Left lung (tissue), 10 donors: ENCODE measurements around the gene FCHO1. TPM values are rescaled to one million over a fixed set of nuclear protein-coding genes. Genes with fewer than 3 reads are reported as not detected.
A peak's percentile ranks its signal among the peaks of the same experiment; 100 is the strongest.

Source experiments
- ATAC-seq: fragments of 200-7000 bp; cut with Tn5 transposase; one replicate; pipeline ENCODE4 v1.9.1; 2020; ENCODE audit warnings: moderate library complexity
- DNase-seq, 4 donors: peaks; one replicate each; pipeline ENCODE4 v3.0.0-alpha.2; 2013 to 2020
- H3K27ac ChIP-seq, 2 donors: fragments of 200-600 bp; sonication (generic) in 1 of 2; one replicate each; pipeline versions ENCODE4 v1.5.0 to v1.8.0; 2020 to 2021
- H3K27me3 ChIP-seq, 2 donors: fragments of 200-600 bp; sonication (generic) in 1 of 2; one replicate each; pipeline versions ENCODE4 v1.5.0 to v1.8.0; 2020 to 2021
- H3K36me3 ChIP-seq, 2 donors: fragments of 200-600 bp; sonication (generic) in 1 of 2; one replicate each; pipeline versions ENCODE4 v1.5.0 to v1.8.0; 2020 to 2021
- H3K4me1 ChIP-seq, 2 donors: fragments of 200-600 bp; one replicate each; pipeline ENCODE4 v1.8.0; 2021
- H3K4me3 ChIP-seq, 2 donors: fragments of 200-600 bp; sonication (generic) in 1 of 2; one replicate each; pipeline versions ENCODE4 v1.5.0 to v1.8.0; 2020 to 2021; ENCODE audit warnings: mild to moderate bottlenecking in 1 of 2
- H3K9me3 ChIP-seq, 2 donors: fragments of 200-600 bp; sonication (generic) in 1 of 2; one replicate each; pipeline versions ENCODE4 v1.5.0 to v1.8.0; 2020 to 2021
- CTCF ChIP-seq, 2 donors: fragments of 200-600 bp; sonication (generic) in 1 of 2; IDR thresholded peaks; one replicate each; pipeline versions ENCODE4 v1.5.0 to v1.8.0; 2021; ENCODE audit warnings: antibody characterized with exemption in 2 of 2
- intact Hi-C, 2 donors: fragments of 100-400 bp; cut with DNase I; formaldehyde crosslinking; loops; one replicate each; pipeline versions ENCODE4 v1.11.2 to v1.14.2; 2022
- polyA plus RNA-seq, 6 donors: library from polyadenylated mRNA; unstranded; fragments of 120-200 nt; gene quantifications; one replicate each; pipeline ENCODE4 v1.2.1, GENCODE V29; 2013; ENCODE audit not compliant: insufficient read length in 6 of 6
- total RNA-seq, 2 donors: library from RNA; stranded (reverse); fragmentation: NEBNext Ultra II Directional; extraction: Animal tissue kit (Norgen Biotek cat#: 25700); gene quantifications; one replicate each; pipeline ENCODE4 v1.2.1, GENCODE V29; 2021
- donor health status: DM: no; HTN: yes; CAD: no.
- donor health status: DM: no; HTN: no; CAD: no.

Gene FCHO1
- total and polyA plus RNA-seq, 8 donors, result 0.54 to 12.7 (median 1.3) TPM

DNA sequence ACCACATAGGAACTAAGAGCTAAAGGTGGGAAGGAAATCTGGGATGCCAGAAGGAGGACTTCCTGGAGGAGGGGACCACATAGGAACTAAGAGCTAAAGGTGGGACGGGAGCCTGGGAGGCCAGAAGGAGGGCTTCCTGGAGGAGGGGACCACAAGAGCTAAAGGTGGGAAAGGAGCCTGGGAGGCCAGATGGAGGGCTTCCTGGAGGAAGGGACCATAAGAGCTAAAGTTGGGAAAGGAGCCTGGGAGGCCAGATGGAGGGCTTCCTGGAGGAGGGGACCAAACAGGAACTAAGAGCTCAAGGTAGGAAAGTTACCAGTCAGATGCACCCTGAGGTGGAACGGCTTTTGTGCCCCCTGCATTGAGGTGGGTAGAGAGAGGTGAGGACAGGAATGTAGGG, 9.8 kb upstream of the FCHO1 start:
- H3K27me3 ChIP-seq, result no peaks in the 10 kb centered on the region
- intact Hi-C loops, result no loop called here
- no peak overlapping the region for H3K27ac ChIP-seq
- TF ChIP-seq CTCF (IDR thresholded peaks at IDR 0.05), result no peak
- peaks cover 0 to 21% of the 10 kb centered on the region in 2 donors for H3K36me3 ChIP-seq
- ATAC-seq (no peak), DNase-seq (no peak)
- H3K4me1 ChIP-seq, result peaks cover 0 to 8% of the 10 kb centered on the region in 2 donors
- H3K9me3 ChIP-seq, result no peaks in the 10 kb centered on the region
- H3K4me3 ChIP-seq, result no peak overlapping the region

- no peak for DNase-seq
- H3K9me3 ChIP-seq, result no peaks in the 10 kb centered on the region
- intact Hi-C loops, result no loop called here
These were observed 7.2 kb upstream of the FCHO1 start for GRCh38 chr19:17743874-17744580.

GRCh38 chr19:17747205-17748098, 3.8 kb upstream of the FCHO1 start:
- H3K36me3 ChIP-seq, result no peaks in the 10 kb centered on the region
- TF ChIP-seq CTCF (IDR thresholded peaks at IDR 0.05), result no peak
- H3K4me3 ChIP-seq, result peak overlapping the region; percentile 36 to 60
- H3K4me1 ChIP-seq, result peaks cover 4 to 54% of the 10 kb centered on the region in 2 donors
- ATAC-seq (peak; percentile 99), DNase-seq (peak; percentile 52 to 96 (median 91))
- H3K9me3 ChIP-seq, result no peaks in the 10 kb centered on the region
- no peaks in the 10 kb centered on the region for H3K27me3 ChIP-seq
- intact Hi-C loops, result no loop called here
- no peak overlapping the region for H3K27ac ChIP-seq

More at GRCh38 chr19:17743874-17744580, 7.2 kb upstream of the FCHO1 start:
- Histone ChIP-seq H3K4me1 (peaks cover 4 to 27% of the 10 kb centered on the region in 2 donors), H3K27me3 (no peaks in the 10 kb centered on the region), H3K27ac (no peak overlapping the region), H3K36me3 (no peaks in the 10 kb centered on the region), H3K4me3 (no peak overlapping the region)
- no peak for TF ChIP-seq CTCF (IDR thresholded peaks at IDR 0.05)
- no peak for ATAC-seq

DNA sequence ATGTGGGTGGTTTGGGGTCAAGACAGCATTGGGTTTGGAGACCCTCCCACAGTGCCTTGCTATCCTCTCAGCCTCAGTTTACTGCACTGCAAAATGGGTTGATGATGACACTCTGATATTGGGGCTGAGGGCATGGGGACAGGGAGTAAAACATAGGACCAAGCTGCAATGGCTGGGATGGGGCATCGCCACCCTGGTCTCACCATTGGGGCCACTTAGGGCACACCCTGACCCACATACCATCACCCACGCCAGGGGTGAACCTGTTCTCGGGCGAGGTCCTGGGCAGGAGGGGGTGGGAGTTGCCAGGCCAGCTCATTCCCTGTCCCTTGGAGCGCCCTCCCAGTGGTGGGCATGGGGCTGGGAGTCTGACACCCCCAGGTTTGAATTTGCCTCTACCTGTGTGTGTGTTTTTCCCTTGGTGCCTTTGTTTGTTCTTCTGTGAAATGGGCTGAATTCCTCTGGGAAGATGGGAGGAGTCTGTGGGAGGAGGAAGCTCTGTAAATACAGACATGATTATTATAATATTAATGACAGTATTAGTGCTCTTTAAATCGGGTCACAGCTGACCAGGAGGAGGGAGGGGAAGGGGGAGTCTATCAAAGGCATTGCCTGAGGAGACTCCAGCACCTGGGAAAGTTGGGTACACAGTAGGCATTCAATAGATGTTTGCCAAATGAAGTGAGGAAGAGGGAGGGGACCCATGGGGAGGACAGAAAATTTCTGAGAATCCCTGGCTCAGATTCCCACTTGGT, 2.2 kb upstream of the FCHO1 start:
- H3K4me1 ChIP-seq, result peaks cover 4 to 65% of the 10 kb centered on the region in 2 donors
- ATAC-seq (no peak), DNase-seq (no peak)
- H3K27ac ChIP-seq, result no peak overlapping the region
- no peak overlapping the region for H3K4me3 ChIP-seq
- no peaks in the 10 kb centered on the region for H3K36me3 ChIP-seq
- H3K9me3 ChIP-seq, result no peaks in the 10 kb centered on the region
- no peak for TF ChIP-seq CTCF (IDR thresholded peaks at IDR 0.05)
- no peaks in the 10 kb centered on the region for H3K27me3 ChIP-seq
- intact Hi-C loops, result no loop called here
